ENCODE measurements around the gene DOCK9. TPM values are rescaled to one million over a fixed set of nuclear protein-coding genes. Genes with fewer than 3 reads are reported as not detected.

Gene DOCK9
- total RNA-seq, 1 donor from 2014 or later: 25.5 TPM

DNA sequence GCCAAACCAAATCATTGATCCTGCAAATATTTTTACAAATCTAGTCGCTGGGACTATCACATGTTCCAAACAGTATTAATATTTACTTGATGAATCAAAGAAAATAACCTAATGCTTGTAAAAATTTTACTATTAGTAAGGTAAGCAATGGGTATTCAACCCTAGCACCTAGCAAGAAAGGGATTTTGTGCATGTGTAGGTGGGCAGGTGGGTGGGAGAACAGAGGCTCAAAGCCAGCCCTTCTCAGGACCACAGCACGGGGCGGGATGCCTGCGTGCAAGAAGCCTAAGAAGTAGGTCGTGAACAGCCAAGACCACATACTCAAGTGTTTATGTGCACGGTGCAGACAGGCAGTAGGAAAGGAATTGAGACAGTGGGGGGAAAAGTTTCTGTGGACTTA, 26.6 kb downstream of the DOCK9 start:
- no peak for DNase-seq
- H3K36me3 Mint-ChIP-seq (ENCODE audit: low read depth): peaks cover 4% of the 10 kb centered on the region
- POLR2A ChIA-PET: no interaction called here
- H3K9me3 Mint-ChIP-seq: no peaks in the 10 kb centered on the region
- H3K27me3 Mint-ChIP-seq: no peaks in the 10 kb centered on the region
- TF ChIP-seq, protein P1, sequence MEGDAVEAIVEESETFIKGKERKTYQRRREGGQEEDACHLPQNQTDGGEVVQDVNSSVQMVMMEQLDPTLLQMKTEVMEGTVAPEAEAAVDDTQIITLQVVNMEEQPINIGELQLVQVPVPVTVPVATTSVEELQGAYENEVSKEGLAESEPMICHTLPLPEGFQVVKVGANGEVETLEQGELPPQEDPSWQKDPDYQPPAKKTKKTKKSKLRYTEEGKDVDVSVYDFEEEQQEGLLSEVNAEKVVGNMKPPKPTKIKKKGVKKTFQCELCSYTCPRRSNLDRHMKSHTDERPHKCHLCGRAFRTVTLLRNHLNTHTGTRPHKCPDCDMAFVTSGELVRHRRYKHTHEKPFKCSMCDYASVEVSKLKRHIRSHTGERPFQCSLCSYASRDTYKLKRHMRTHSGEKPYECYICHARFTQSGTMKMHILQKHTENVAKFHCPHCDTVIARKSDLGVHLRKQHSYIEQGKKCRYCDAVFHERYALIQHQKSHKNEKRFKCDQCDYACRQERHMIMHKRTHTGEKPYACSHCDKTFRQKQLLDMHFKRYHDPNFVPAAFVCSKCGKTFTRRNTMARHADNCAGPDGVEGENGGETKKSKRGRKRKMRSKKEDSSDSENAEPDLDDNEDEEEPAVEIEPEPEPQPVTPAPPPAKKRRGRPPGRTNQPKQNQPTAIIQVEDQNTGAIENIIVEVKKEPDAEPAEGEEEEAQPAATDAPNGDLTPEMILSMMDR (IDR thresholded peaks at IDR 0.05): no peak
- H3K4me3 Mint-ChIP-seq: no peak overlapping the region
- ATAC-seq (ENCODE audit: low read depth): no peak
- CTCF ChIA-PET: no interaction called here
- no peaks in the 10 kb centered on the region for H3K4me1 Mint-ChIP-seq
- intact Hi-C loops (cut with micrococcal nuclease): no loop called here
- H3K27ac Mint-ChIP-seq: no peak overlapping the region

DNA sequence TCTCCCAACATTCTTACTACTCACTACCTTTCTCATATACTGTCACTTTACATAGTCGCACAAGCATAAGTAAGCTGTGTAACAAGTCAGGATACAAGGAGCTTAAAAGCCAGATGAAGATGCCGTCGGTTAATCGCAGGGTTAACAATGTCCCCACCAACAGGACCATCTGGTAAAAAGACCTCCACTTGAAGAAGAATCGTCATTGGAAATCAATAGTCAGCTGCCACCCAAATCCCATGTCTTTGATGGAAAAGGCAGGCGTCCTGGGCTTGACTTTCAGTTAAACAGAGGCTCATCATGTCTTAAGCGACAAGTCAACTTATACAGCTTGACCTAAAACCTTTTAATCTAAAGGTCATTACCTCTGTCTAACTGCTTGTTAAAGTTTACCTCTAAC, 27.2 kb downstream of the DOCK9 start:
- Mint-ChIP-seq H3K4me1 (no peaks in the 10 kb centered on the region), H3K4me3 (no peak overlapping the region), H3K27ac (no peak overlapping the region), H3K27me3 (no peaks in the 10 kb centered on the region), H3K9me3 (no peaks in the 10 kb centered on the region), H3K36me3 (ENCODE audit: low read depth) (peaks cover 4% of the 10 kb centered on the region)
- DNase-seq (no peak), ATAC-seq (ENCODE audit: low read depth) (no peak)
- CTCF ChIA-PET: interaction anchor here (0.6 kb wide), 1 partner anchor 680 kb away, joined by 3 read pairs; no protein-coding TSS in a partner anchor
- TF ChIP-seq, protein P1 (IDR thresholded peaks at IDR 0.05): no peak
- intact Hi-C loops (cut with micrococcal nuclease): no loop called here
- POLR2A ChIA-PET: no interaction called here

DNA sequence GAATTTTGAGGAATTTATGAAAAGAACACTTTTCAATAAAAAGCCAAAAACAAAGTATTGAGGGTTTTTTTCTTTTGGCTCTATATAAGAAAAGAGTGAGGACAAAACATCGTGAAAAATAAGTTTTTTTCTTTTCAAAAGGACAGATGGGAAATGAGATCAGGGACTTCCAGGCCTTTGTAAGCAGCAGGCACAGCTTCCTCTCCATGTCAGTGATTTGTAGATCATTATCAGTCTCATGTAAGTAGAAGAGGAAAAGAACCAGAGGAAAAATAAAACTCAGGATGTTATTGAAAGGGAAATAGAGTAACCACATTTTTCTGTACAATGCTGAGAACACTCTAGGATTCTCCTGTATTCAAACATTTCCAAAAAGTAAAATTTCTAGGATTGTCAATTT, 29.9 kb downstream of the DOCK9 start:
- ChIA-PET CTCF (no interaction called here), POLR2A (no interaction called here)
- peaks cover 4% of the 10 kb centered on the region for H3K36me3 Mint-ChIP-seq (ENCODE audit: low read depth)
- no peak overlapping the region for H3K4me3 Mint-ChIP-seq
- intact Hi-C loops (cut with micrococcal nuclease): no loop called here
- H3K27ac Mint-ChIP-seq: no peak overlapping the region
- TF ChIP-seq, protein P1 (IDR thresholded peaks at IDR 0.05): no peak
- ATAC-seq (ENCODE audit: low read depth): no peak
- H3K27me3 Mint-ChIP-seq: no peaks in the 10 kb centered on the region
- no peaks in the 10 kb centered on the region for H3K9me3 Mint-ChIP-seq
- DNase-seq: no peak
- no peaks in the 10 kb centered on the region for H3K4me1 Mint-ChIP-seq

DNA sequence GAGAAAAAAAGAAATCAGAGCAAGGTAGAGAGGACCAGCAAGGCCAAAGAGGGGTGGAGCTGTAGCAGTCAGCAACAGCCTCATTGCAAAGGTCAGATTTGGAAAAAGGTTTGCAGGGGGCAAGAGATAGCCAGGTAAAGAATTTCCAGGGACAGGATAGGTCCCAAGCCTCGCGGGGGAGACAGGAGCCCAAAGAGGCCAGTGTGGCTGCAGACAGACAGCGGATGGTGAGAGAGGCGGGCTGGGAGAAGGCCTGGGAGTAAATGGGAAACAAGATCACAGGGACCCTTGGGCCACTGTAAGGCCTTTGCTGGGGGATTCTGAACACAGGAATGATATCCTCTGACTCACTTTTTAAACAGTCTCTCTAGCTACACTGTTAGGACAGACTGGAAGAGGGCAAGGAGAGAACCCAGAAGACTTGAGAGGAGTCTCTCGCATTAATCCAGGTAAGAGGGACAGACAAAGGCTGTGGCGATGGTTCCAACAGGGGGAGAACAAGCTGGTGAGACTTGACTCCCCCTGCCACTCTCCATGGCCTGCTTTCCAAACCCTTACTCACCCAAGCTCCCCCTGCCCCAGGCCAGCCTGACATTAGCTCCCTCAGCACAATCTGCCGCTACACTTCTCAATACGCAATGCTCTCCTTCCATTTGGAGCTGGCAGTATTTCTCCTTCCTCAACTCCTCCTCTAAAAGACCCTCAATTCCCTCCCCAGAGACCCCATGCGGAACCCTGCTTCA, 31.8 kb downstream of the DOCK9 start:
- H3K36me3 Mint-ChIP-seq (ENCODE audit: low read depth): peaks cover 4% of the 10 kb centered on the region
- intact Hi-C loops (cut with micrococcal nuclease): no loop called here
- TF ChIP-seq, protein P1 (IDR thresholded peaks at IDR 0.05): no peak
- no peak overlapping the region for H3K4me3 Mint-ChIP-seq
- no peaks in the 10 kb centered on the region for H3K9me3 Mint-ChIP-seq
- POLR2A ChIA-PET: no interaction called here
- CTCF ChIA-PET: no interaction called here
- DNase-seq (no peak), ATAC-seq (ENCODE audit: low read depth) (no peak)
- no peaks in the 10 kb centered on the region for H3K4me1 Mint-ChIP-seq
- H3K27me3 Mint-ChIP-seq: no peaks in the 10 kb centered on the region
- H3K27ac Mint-ChIP-seq: no peak overlapping the region

DNA sequence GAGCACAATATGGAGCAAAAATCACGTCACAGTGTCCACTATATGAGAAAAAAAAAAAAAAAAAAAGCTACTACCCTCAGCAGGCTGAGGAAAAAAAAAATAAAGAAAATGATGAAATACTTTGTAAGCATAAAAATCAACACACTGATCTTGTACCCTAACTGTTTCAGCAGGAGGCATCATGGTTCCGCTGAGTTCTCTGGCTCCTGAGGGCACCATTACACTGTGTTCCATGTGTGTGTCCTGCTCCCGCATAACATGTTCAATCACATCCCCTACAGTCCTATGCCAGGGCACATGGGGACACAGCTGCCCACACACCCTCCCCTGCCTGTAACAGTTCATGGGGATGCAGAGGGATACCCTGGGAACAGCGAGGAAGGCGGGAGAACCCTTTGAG, 33.5 kb downstream of the DOCK9 start:
- H3K36me3 Mint-ChIP-seq (ENCODE audit: low read depth): no peaks in the 10 kb centered on the region
- no peak overlapping the region for H3K4me3 Mint-ChIP-seq
- no peaks in the 10 kb centered on the region for H3K4me1 Mint-ChIP-seq
- no peaks in the 10 kb centered on the region for H3K27me3 Mint-ChIP-seq
- no peaks in the 10 kb centered on the region for H3K9me3 Mint-ChIP-seq
- TF ChIP-seq, protein P1 (IDR thresholded peaks at IDR 0.05): no peak
- DNase-seq (no peak), ATAC-seq (ENCODE audit: low read depth) (no peak)
- no peak overlapping the region for H3K27ac Mint-ChIP-seq
- intact Hi-C loops (cut with micrococcal nuclease): no loop called here
- ChIA-PET CTCF (no interaction called here), POLR2A (no interaction called here)
